ENCODE data around the gene HOXA7. TPM values are rescaled to one million over a fixed set of nuclear protein-coding genes. Genes with fewer than 3 reads are reported as not detected.

The HOXA7 gene
- total and polyA plus RNA-seq, 10 of the 15 experiments (the other 5 are each of a cell fraction or from before 2014, with no cell fraction given), result not detected

- no peak for ATAC-seq
- DNase-seq (ENCODE audit: low read depth, low spot score), result no peak
- SMC1A ChIA-PET (ENCODE audit: uncharacterized antibody, unreplicated experiment), result no interaction called here
- intact Hi-C loops (cut with micrococcal nuclease; ENCODE audit: unreplicated experiment), result no loop called here
- in situ Hi-C loops (cut with MboI), result loop anchor here (25.0 kb wide), 1 partner anchor 1066 kb away; no protein-coding TSS in a partner anchor
- Histone ChIP-seq H3K4me3 (no peak overlapping the region), H3K9ac (ENCODE audit: control insufficient read depth, insufficient read depth, low read length) (no peak overlapping the region), H3K27ac (ENCODE audit: control insufficient read depth, insufficient read depth) (no peak overlapping the region), H3K27me3 (replicated peaks in 1 of 2; ENCODE audit: control insufficient read depth in 2 of 2, insufficient read depth in 2 of 2, low read length in 1 of 2) (peaks cover 20 to 57% of the 10 kb centered on the region in 2 experiments), H4K20me1 (ENCODE audit: control insufficient read depth, insufficient read depth) (no peaks in the 10 kb centered on the region), H3K79me2 (ENCODE audit: control insufficient read depth, insufficient read depth, low read length) (no peaks in the 10 kb centered on the region), H3K4me2 (ENCODE audit: control insufficient read depth, insufficient read depth) (no peak overlapping the region), H3K9me3 (replicated peaks; ENCODE audit: control insufficient read depth, insufficient read depth, low read length) (no peaks in the 10 kb centered on the region; the same call in 2 of the 3 replicates), H3K4me1 (ENCODE audit: control insufficient read depth, insufficient read depth, low read length) (no peaks in the 10 kb centered on the region; the same call in 1 of the 2 replicates), H2AFZ (ENCODE audit: control insufficient read depth, low read depth, low read length) (no peak overlapping the region), H3K36me3 (ENCODE audit: control insufficient read depth in 2 of 2, insufficient read depth in 2 of 2, low read length in 1 of 2) (no peaks in the 10 kb centered on the region)
- no peak for FAIRE-seq
- 55% methylated on average over 12 of the region's 22 CpGs for WGBS (ENCODE audit: insufficient coverage, insufficient replicate concordance, low lambda C conversion rate, missing lambda C conversion rate)
- TF ChIP-seq HCFC1 (IDR thresholded peaks at IDR 0.05; ENCODE audit: low read length), result no peak
- TF ChIP-seq SUZ12 (IDR thresholded peaks at IDR 0.05; ENCODE audit: unreplicated experiment), result peak; percentile 40
- CTCF ChIA-PET, result interaction anchor here (0.7 to 5.5 kb wide), 3 partner anchors 9 to 297 kb away, joined by 4 to 38 read pairs (median 30); no protein-coding TSS in a partner anchor
- no TSS peak for BruUV-seq (replicated peaks)
- POLR2A ChIA-PET, result no interaction called here
- RAD21 ChIA-PET (ENCODE audit: unreplicated experiment), result no interaction called here
These were observed 3.5 kb downstream of the HOXA7 start for GRCh38 chr7:27152816-27153442.

- Histone ChIP-seq H3K27me3 (replicated peaks in 1 of 2; ENCODE audit: control insufficient read depth in 2 of 2, insufficient read depth in 2 of 2, low read length in 1 of 2) (peaks cover 20 to 59% of the 10 kb centered on the region in 2 experiments), H4K20me1 (ENCODE audit: control insufficient read depth, insufficient read depth) (no peaks in the 10 kb centered on the region), H3K9ac (ENCODE audit: control insufficient read depth, insufficient read depth, low read length) (no peak within 1 kb of the TSS), H2AFZ (ENCODE audit: control insufficient read depth, low read depth, low read length) (no peak within 1 kb of the TSS), H3K36me3 (ENCODE audit: control insufficient read depth in 2 of 2, insufficient read depth in 2 of 2, low read length in 1 of 2) (no peaks in the 10 kb centered on the region), H3K4me3 (peak within 1 kb of the TSS; percentile 67; the same call in 1 of the 2 replicates), H3K4me2 (ENCODE audit: control insufficient read depth, insufficient read depth) (peak within 1 kb of the TSS; percentile 91), H3K9me3 (replicated peaks; ENCODE audit: control insufficient read depth, insufficient read depth, low read length) (no peaks in the 10 kb centered on the region; the same call in 2 of the 3 replicates), H3K4me1 (ENCODE audit: control insufficient read depth, insufficient read depth, low read length) (no peaks in the 10 kb centered on the region; the same call in 1 of the 2 replicates), H3K79me2 (ENCODE audit: control insufficient read depth, insufficient read depth, low read length) (no peaks in the 10 kb centered on the region), H3K27ac (ENCODE audit: control insufficient read depth, insufficient read depth) (no peak within 1 kb of the TSS)
- no peak for TF ChIP-seq CHD4 (IDR thresholded peaks at IDR 0.05)
- peak; percentile 42 for TF ChIP-seq SUZ12 (IDR thresholded peaks at IDR 0.05; ENCODE audit: unreplicated experiment)
- no peak for TF ChIP-seq IRF4 (IDR thresholded peaks at IDR 0.05; ENCODE audit: low read depth, low read length)
- no peak for TF ChIP-seq SPI1 (IDR thresholded peaks at IDR 0.05; ENCODE audit: borderline replicate concordance, insufficient read depth, low read depth, low read length)
- TF ChIP-seq SMAD5 (IDR thresholded peaks at IDR 0.05; ENCODE audit: low read depth), result no peak
- TF ChIP-seq EZH2 (IDR thresholded peaks at IDR 0.05; ENCODE audit: borderline replicate concordance, control insufficient read depth, low read depth, low read length), result 0 out of 2 replicates have a peak, but pooled peaks have one; percentile 72
- DNase-seq (ENCODE audit: low read depth, low spot score) (no peak), ATAC-seq (no peak), FAIRE-seq (no peak)
- in situ Hi-C loops (cut with MboI), result loop anchor here (25.0 kb wide), 1 partner anchor 1065 kb away; no protein-coding TSS in a partner anchor
- POLR2A ChIA-PET, result no interaction called here
- BruUV-seq (replicated peaks), result no TSS peak
- CTCF ChIA-PET, result interaction anchor here (0.7 to 5.5 kb wide), 7 partner anchors 10 to 1257 kb away, joined by 3 to 38 read pairs (median 4); no protein-coding TSS in a partner anchor
- intact Hi-C loops (cut with micrococcal nuclease; ENCODE audit: unreplicated experiment), result no loop called here
- SMC1A ChIA-PET (ENCODE audit: uncharacterized antibody, unreplicated experiment), result interaction anchor here (2.4 to 3.2 kb wide), 2 partner anchors 9 to 297 kb away, joined by 6 to 17 read pairs; no protein-coding TSS in a partner anchor
- RAD21 ChIA-PET (ENCODE audit: unreplicated experiment), result interaction anchor here (1.3 to 2.8 kb wide), 2 partner anchors 289 to 297 kb away, joined by 3 to 9 read pairs; no protein-coding TSS in a partner anchor
- WGBS (ENCODE audit: insufficient coverage, insufficient replicate concordance, low lambda C conversion rate, missing lambda C conversion rate), result 2% methylated on average over 50 of the region's 53 CpGs
These were observed 4.3 kb downstream of the HOXA7 start, which contains the start of gene HOXA3 for GRCh38 chr7:27151931-27152815. TSS of gene HOXA3 (minus strand) at chr7:27152583. CDS start at chr7:27110640, 41,943 bp downstream.
